ENCODE measurements around the gene GPR68. TPM values are rescaled to one million over a fixed set of nuclear protein-coding genes. Genes with fewer than 3 reads are reported as not detected.

Gene GPR68
- total and polyA plus RNA-seq, 2 of the 4 experiments (the other 2 are of a cell fraction), result 0.72 to 0.94 TPM

GRCh38 chr14:91219517-91220389 lies 24.8 kb downstream of the GPR68 start:
- DNase-seq, result no peak
- H2BK20ac ChIP-seq (ENCODE audit: low read depth, low read length), result no peak overlapping the region
- H3K4ac ChIP-seq (ENCODE audit: low read depth, low read length), result no peak overlapping the region
- POLR2A ChIA-PET (ENCODE audit: unreplicated experiment), result no interaction called here
- H3K9ac ChIP-seq (ENCODE audit: low read depth, low read length), result no peak overlapping the region
- no peaks in the 10 kb centered on the region for H3K27me3 ChIP-seq (ENCODE audit: control insufficient read depth, insufficient read depth, low read length)
- no peak overlapping the region for H4K91ac ChIP-seq (ENCODE audit: insufficient read depth, low read depth, low read length)
- peaks cover 2% of the 10 kb centered on the region; the same call in 1 of the 2 replicates for H3K9me1 ChIP-seq (ENCODE audit: insufficient read depth, low read length)
- dilution Hi-C loops (cut with HindIII; ENCODE audit: low sequenced_read_pairs, unreplicated experiment) (no loop called here), intact Hi-C loops (cut with micrococcal nuclease) (no loop called here), in situ Hi-C loops (cut with MboI; ENCODE audit: low sequenced_read_pairs) (no loop called here)
- H3K4me2 ChIP-seq (ENCODE audit: low read depth, low read length), result no peak overlapping the region
- no peak overlapping the region for H3K14ac ChIP-seq (replicated peaks; ENCODE audit: low read depth, low read length)
- H3K36me3 ChIP-seq (ENCODE audit: control insufficient read depth, insufficient read depth, low read length), result peaks cover 12% of the 10 kb centered on the region; the same call in 1 of the 2 replicates
- ATAC-seq (ENCODE audit: low read depth), result no peak
- H2BK5ac ChIP-seq (ENCODE audit: low read depth, low read length, poor library complexity, severe bottlenecking), result no peak overlapping the region
- H3K4me3 ChIP-seq (ENCODE audit: insufficient read depth, low read depth, low read length), result no peak overlapping the region
- H3K79me1 ChIP-seq (ENCODE audit: low read depth in 1 of 2, low read length in 2 of 2), result no peaks in the 10 kb centered on the region
- no peak overlapping the region for H4K8ac ChIP-seq (ENCODE audit: low read depth in 2 of 2, low read length in 2 of 2)
- peaks cover 3% of the 10 kb centered on the region; the same call in 1 of the 2 replicates for H3K9me3 ChIP-seq (ENCODE audit: control insufficient read depth, insufficient read depth, low read length)
- H4K20me1 ChIP-seq (ENCODE audit: insufficient read depth, low read length), result no peaks in the 10 kb centered on the region
- no peak overlapping the region for H2AFZ ChIP-seq (replicated peaks; ENCODE audit: low read length, poor library complexity)
- BruUV-seq (replicated peaks), result no TSS peak
- no peak overlapping the region for H3K56ac ChIP-seq (ENCODE audit: extremely low read depth, insufficient read depth, low read length)
- H3K18ac ChIP-seq (ENCODE audit: low read depth, low read length), result no peak overlapping the region
- no CpG with 5 or more reads among the region's 13 CpGs for WGBS, 2 experiments (ENCODE audit: extremely low coverage in 2 of 2, insufficient read length in 1 of 2)
- no peak overlapping the region for H2BK15ac ChIP-seq (ENCODE audit: low read depth, low read length)
- no peak overlapping the region for H4K5ac ChIP-seq (ENCODE audit: low read depth, low read length)
- H2BK120ac ChIP-seq (ENCODE audit: low read depth, low read length), result no peak overlapping the region
- no peak overlapping the region for H3K23ac ChIP-seq (ENCODE audit: low read depth, low read length)
- CTCF ChIA-PET, result no interaction called here
- H3K27ac ChIP-seq (ENCODE audit: insufficient read depth, low read length), result no peak overlapping the region
- no peaks in the 10 kb centered on the region for H3K4me1 ChIP-seq (ENCODE audit: control insufficient read depth, insufficient read depth, low read length)
- no peak overlapping the region for H2AK9ac ChIP-seq (replicated peaks; ENCODE audit: low read depth, low read length, poor library complexity)
- H2AK5ac ChIP-seq (ENCODE audit: low read depth, low read length), result no peak overlapping the region
- TF ChIP-seq, protein P1, sequence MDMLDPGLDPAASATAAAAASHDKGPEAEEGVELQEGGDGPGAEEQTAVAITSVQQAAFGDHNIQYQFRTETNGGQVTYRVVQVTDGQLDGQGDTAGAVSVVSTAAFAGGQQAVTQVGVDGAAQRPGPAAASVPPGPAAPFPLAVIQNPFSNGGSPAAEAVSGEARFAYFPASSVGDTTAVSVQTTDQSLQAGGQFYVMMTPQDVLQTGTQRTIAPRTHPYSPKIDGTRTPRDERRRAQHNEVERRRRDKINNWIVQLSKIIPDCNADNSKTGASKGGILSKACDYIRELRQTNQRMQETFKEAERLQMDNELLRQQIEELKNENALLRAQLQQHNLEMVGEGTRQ (IDR thresholded peaks at IDR 0.05; ENCODE audit: low read depth, low read length), result no peak
- TF ChIP-seq CTCF (conservative IDR thresholded peaks at IDR 0.05; ENCODE audit: low read depth, low read length) (no peak), MXI1 (IDR thresholded peaks at IDR 0.05; ENCODE audit: borderline replicate concordance, low read depth, low read length) (no peak), RFX5 (IDR thresholded peaks at IDR 0.05; ENCODE audit: low read depth, low read length) (no peak), FOS (IDR thresholded peaks at IDR 0.05; ENCODE audit: low read depth, low read length) (no peak), RAD21 (IDR thresholded peaks at IDR 0.05; ENCODE audit: low read length) (no peak), NFE2L2 (IDR thresholded peaks at IDR 0.05; ENCODE audit: low read depth, low read length) (no peak), SMC3 (IDR thresholded peaks at IDR 0.05; ENCODE audit: low read depth, low read length) (no peak), BHLHE40 (IDR thresholded peaks at IDR 0.05; ENCODE audit: low read depth, low read length) (no peak), CEBPB (IDR thresholded peaks at IDR 0.05; ENCODE audit: low read depth, low read length) (no peak), POLR2A (IDR thresholded peaks at IDR 0.05; ENCODE audit: low read depth, low read length) (no peak), MAFK (IDR thresholded peaks at IDR 0.05; ENCODE audit: low read depth, low read length) (no peak), CHD1 (IDR thresholded peaks at IDR 0.05; ENCODE audit: low read depth, low read length) (no peak), MAZ (IDR thresholded peaks at IDR 0.05; ENCODE audit: borderline replicate concordance, low read depth, low read length) (no peak)
- TF ChIP-seq, protein P2, sequence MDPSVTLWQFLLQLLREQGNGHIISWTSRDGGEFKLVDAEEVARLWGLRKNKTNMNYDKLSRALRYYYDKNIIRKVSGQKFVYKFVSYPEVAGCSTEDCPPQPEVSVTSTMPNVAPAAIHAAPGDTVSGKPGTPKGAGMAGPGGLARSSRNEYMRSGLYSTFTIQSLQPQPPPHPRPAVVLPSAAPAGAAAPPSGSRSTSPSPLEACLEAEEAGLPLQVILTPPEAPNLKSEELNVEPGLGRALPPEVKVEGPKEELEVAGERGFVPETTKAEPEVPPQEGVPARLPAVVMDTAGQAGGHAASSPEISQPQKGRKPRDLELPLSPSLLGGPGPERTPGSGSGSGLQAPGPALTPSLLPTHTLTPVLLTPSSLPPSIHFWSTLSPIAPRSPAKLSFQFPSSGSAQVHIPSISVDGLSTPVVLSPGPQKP (IDR thresholded peaks at IDR 0.05; ENCODE audit: borderline replicate concordance, low read depth, low read length), result no peak

All from IMR-90 (cell line).